Natural killer cell (primary cell): ENCODE measurements around the gene EHMT1. TPM values are rescaled to one million over a fixed set of nuclear protein-coding genes. Genes with fewer than 3 reads are reported as not detected.
A peak's percentile ranks its signal among the peaks of the same experiment; 100 is the strongest.

Experiments
- ATAC-seq, 3 donors: fragments of 150-1000 bp in 2 of 3; fragments of 200-7000 bp in 1 of 3; cut with Tn5 transposase; 1 replicate in 1 of 3; 2 replicates in 2 of 3; pipeline ENCODE4 v1.10.0; 2021; ENCODE audit warnings: mild to moderate bottlenecking in 2 of 3, moderate library complexity in 2 of 3
- DNase-seq, 2 donors: peaks; one replicate each; pipeline versions ENCODE4 v3.0.0 to v3.0.0-alpha.2; 2013 to 2021; ENCODE audit warnings: mixed read lengths in 1 of 2
- H3K27ac ChIP-seq: one replicate; pipeline ENCODE4 v1.5.1; 2013; ENCODE audit warnings: mild to moderate bottlenecking, low read length
- H3K27me3 ChIP-seq: one replicate; pipeline ENCODE4 v1.6.1; 2013; ENCODE audit warnings: low read length; ENCODE audit not compliant: control insufficient read depth, insufficient read depth
- H3K36me3 ChIP-seq: one replicate; pipeline ENCODE4 v1.6.1; 2013; ENCODE audit warnings: low read length; ENCODE audit not compliant: control insufficient read depth, insufficient read depth
- H3K4me1 ChIP-seq: one replicate; pipeline ENCODE4 v1.6.1; 2013; ENCODE audit warnings: low read length; ENCODE audit not compliant: control insufficient read depth, insufficient read depth
- H3K4me3 ChIP-seq: one replicate; pipeline ENCODE4 v1.5.1; 2013; ENCODE audit warnings: low read length
- H3K9me3 ChIP-seq: one replicate; pipeline ENCODE4 v1.6.1; 2013; ENCODE audit warnings: low read length; ENCODE audit not compliant: control insufficient read depth, insufficient read depth
- H3K27ac Mint-ChIP-seq, 2 donors: one replicate each; pipeline ENCODE4 v1.8.0; 2022; ENCODE audit warnings: mild to moderate bottlenecking in 2 of 2, mixed read lengths in 2 of 2, moderate library complexity in 1 of 2
- H3K27me3 Mint-ChIP-seq, 2 donors: one replicate each; pipeline ENCODE4 v1.8.0; 2022; ENCODE audit warnings: low read depth in 2 of 2, mixed read lengths in 2 of 2
- H3K36me3 Mint-ChIP-seq: one replicate; pipeline ENCODE4 v1.8.0; 2022; ENCODE audit warnings: mixed read lengths
- H3K4me1 Mint-ChIP-seq, 2 donors: one replicate each; pipeline ENCODE4 v1.8.0; 2022; ENCODE audit warnings: mixed read lengths in 2 of 2
- H3K4me3 Mint-ChIP-seq: one replicate; pipeline ENCODE4 v1.8.0; 2022; ENCODE audit warnings: mild to moderate bottlenecking, moderate library complexity, mixed read lengths
- H3K9me3 Mint-ChIP-seq, 2 donors: one replicate each; pipeline ENCODE4 v1.8.0; 2022; ENCODE audit warnings: mixed read lengths in 2 of 2
- WGBS: methylation state at CpG from one replicate; pipeline ENCODE4 v1.1.7; 2013; ENCODE audit warnings: missing lambda C conversion rate; ENCODE audit not compliant: insufficient coverage; 5-methylcytosine and 5-hydroxymethylcytosine counted together
- intact Hi-C: fragments of 100-400 bp; cut with micrococcal nuclease; formaldehyde crosslinking; loops from one replicate; pipeline ENCODE4 v1.14.2; 2022
- total RNA-seq, 4 donors: library from RNA; stranded (reverse); fragments of 120-200 nt in 1 of 4; gene quantifications; one replicate each; pipeline versions ENCODE4 v1.2.3 to v1.2.4, GENCODE V29; 2013 to 2022
- TF ChIP-seq, protein P1 (sequence below): fragments of 200-600 bp; IDR thresholded peaks from one replicate; pipeline ENCODE4 v1.8.0; 2022; ENCODE audit warnings: antibody characterized with exemption

EHMT1 gene
- total RNA-seq, 3 donors from 2014 or later (not counting 1 experiment from before 2014, with no cell fraction given), result 173 to 200 (median 176) TPM

DNA sequence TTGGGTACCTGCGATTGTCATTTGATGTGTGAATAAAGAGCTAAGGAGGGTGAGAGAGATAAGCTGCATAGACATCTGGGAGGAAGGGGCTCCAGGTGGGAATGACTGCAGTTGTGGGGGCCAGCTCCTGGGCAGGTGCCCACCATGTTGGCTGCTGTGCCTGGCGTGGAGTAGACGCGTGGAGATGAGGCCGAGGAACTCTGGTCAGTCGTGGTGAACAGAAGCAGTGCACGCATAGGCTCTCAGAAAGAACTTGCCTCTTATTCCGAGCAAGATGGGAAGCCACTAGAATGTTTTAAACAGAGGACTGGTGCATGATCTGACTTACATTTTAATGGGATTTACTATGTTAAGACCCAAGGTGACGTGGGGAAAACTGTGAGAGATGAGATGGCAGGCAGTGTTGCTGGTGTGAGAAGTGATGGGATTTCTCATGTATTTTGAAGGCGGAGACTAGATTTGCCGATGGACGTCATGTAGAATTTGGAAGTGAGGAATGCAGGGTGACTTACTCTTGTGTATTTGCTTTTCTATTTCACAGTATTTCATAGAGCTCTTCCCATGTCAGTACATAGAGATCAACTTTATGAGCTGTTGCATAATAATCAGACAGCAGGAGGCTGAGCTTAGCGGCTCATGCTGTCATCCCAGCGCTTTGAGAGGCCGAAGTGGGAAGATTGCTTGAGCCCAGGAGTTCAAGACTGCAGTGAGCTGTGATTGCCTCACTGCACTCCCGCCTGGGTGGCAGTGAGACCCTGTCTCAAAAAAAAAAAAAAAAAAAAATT is 71.1 kb downstream of the EHMT1 start:
- Histone ChIP-seq H3K4me3 (no peak overlapping the region), H3K27me3 (no peaks in the 10 kb centered on the region), H3K9me3 (no peaks in the 10 kb centered on the region), H3K4me1 (peaks cover 37% of the 10 kb centered on the region), H3K36me3 (no peaks in the 10 kb centered on the region), H3K27ac (no peak overlapping the region)
- peaks cover 71 to 79% of the 10 kb centered on the region in 2 donors for H3K4me1 Mint-ChIP-seq
- no peak overlapping the region for H3K4me3 Mint-ChIP-seq
- 93% methylated on average over 16 of the region's 16 CpGs for WGBS
- peak overlapping the region; percentile 34 to 83 for H3K27ac Mint-ChIP-seq
- TF ChIP-seq, protein P1, sequence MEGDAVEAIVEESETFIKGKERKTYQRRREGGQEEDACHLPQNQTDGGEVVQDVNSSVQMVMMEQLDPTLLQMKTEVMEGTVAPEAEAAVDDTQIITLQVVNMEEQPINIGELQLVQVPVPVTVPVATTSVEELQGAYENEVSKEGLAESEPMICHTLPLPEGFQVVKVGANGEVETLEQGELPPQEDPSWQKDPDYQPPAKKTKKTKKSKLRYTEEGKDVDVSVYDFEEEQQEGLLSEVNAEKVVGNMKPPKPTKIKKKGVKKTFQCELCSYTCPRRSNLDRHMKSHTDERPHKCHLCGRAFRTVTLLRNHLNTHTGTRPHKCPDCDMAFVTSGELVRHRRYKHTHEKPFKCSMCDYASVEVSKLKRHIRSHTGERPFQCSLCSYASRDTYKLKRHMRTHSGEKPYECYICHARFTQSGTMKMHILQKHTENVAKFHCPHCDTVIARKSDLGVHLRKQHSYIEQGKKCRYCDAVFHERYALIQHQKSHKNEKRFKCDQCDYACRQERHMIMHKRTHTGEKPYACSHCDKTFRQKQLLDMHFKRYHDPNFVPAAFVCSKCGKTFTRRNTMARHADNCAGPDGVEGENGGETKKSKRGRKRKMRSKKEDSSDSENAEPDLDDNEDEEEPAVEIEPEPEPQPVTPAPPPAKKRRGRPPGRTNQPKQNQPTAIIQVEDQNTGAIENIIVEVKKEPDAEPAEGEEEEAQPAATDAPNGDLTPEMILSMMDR, result no peak
- no peak for ATAC-seq
- intact Hi-C loops, result no loop called here
- no peaks in the 10 kb centered on the region for H3K36me3 Mint-ChIP-seq
- DNase-seq, result no peak
- no peaks in the 10 kb centered on the region for H3K9me3 Mint-ChIP-seq
- H3K27me3 Mint-ChIP-seq, result no peaks in the 10 kb centered on the region

- no peak for ATAC-seq
- Histone ChIP-seq H3K4me3 (no peak overlapping the region), H3K4me1 (peaks cover 46% of the 10 kb centered on the region), H3K27me3 (no peaks in the 10 kb centered on the region), H3K27ac (peak overlapping the region; percentile 44), H3K36me3 (no peaks in the 10 kb centered on the region), H3K9me3 (no peaks in the 10 kb centered on the region)
- TF ChIP-seq, protein P1, result no peak
- Mint-ChIP-seq H3K4me3 (no peak overlapping the region), H3K27me3 (no peaks in the 10 kb centered on the region), H3K27ac (peak overlapping the region; percentile 57 to 83), H3K4me1 (peaks cover 71 to 79% of the 10 kb centered on the region in 2 donors), H3K36me3 (no peaks in the 10 kb centered on the region), H3K9me3 (no peaks in the 10 kb centered on the region)
- intact Hi-C loops, result no loop called here
- 92% methylated on average over 6 of the region's 6 CpGs for WGBS
- no peak for DNase-seq
Measured at GRCh38 chr9:137690930-137691645, 72.3 kb downstream of the EHMT1 start.

DNA sequence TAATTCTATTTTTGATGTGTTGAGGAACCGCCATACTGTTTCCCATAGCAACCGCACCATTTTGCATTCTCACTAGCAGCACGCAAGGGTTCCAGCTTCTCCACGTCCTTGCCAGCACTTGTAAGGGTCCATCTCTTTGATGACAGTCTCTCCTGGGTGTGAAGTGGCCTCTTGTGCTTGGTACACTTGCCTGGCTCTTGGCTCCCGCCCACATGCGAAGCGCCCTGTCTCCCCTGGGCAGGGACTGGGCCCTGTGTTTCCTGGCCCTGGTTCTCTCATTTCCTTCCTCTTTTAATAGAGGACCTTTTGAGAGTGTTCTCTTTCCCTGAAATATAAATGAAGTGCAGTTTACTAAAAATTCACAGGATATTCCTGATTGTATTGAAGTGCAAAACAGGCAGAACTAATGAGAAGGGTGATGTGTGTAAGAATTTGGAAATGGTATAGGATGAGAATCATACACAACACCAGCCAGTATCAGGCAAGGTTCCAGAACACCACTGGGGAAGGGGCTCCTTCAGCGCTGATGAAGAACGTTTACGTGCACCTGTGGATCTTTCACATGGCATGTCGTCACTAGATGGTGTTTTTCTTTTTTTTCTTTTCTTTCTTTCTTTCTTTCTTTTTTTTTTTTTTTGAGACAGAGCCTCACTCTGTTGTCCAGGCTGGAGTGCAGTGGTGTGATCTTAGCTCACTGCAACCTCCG is 73.0 kb downstream of the EHMT1 start:
- no peak overlapping the region for H3K4me3 ChIP-seq
- Mint-ChIP-seq H3K27ac (peak overlapping the region; percentile 57 to 83), H3K36me3 (no peaks in the 10 kb centered on the region), H3K4me3 (peak overlapping the region; percentile 21), H3K4me1 (peaks cover 77 to 81% of the 10 kb centered on the region in 2 donors), H3K9me3 (no peaks in the 10 kb centered on the region), H3K27me3 (no peaks in the 10 kb centered on the region)
- no peaks in the 10 kb centered on the region for H3K9me3 ChIP-seq
- intact Hi-C loops, result no loop called here
- peak in 2 of 3 donors; percentile 26 to 46 for ATAC-seq
- H3K27ac ChIP-seq, result peak overlapping the region; percentile 44
- TF ChIP-seq, protein P1, result no peak
- no peak for DNase-seq
- no peaks in the 10 kb centered on the region for H3K27me3 ChIP-seq
- peaks cover 49% of the 10 kb centered on the region for H3K4me1 ChIP-seq
- no peaks in the 10 kb centered on the region for H3K36me3 ChIP-seq
- WGBS, result 38% methylated on average over 10 of the region's 12 CpGs
